ENCODE measurements around the gene IGFBP5. TPM values are rescaled to one million over a fixed set of nuclear protein-coding genes. Genes with fewer than 3 reads are reported as not detected.

Gene IGFBP5
- total RNA-seq, 4 donors from 2014 or later = 99.5 to 550 (median 279) TPM

GRCh38 chr2:216652566-216652965 lies 42.8 kb downstream of the IGFBP5 start:
- DNase-seq (no peak), ATAC-seq (no peak)
- Histone ChIP-seq H3K9me3 (no peaks in the 10 kb centered on the region), H3K4me3 (no peak overlapping the region), H3K4me1 (no peaks in the 10 kb centered on the region), H3K27me3 (no peaks in the 10 kb centered on the region), H3K36me3 (no peaks in the 10 kb centered on the region), H3K27ac (no peak overlapping the region)
- in situ Hi-C loops (cut with MboI; ENCODE audit: low sequenced_read_pairs in 4 of 4) (loop anchor here (25.0 kb wide), 1 partner anchor 615 kb away; no protein-coding TSS in a partner anchor), intact Hi-C loops (cut with DNase I; ENCODE audit: low total_unique reads) (no loop called here)
- TF ChIP-seq CTCF (IDR thresholded peaks at IDR 0.05 in 4 of 5, conservative IDR thresholded peaks at IDR 0.05 in 1 of 5) (no peak), POLR2A (IDR thresholded peaks at IDR 0.05) (no peak)

- no peak for ATAC-seq
- in situ Hi-C loops (cut with MboI; ENCODE audit: low sequenced_read_pairs in 4 of 4) (loop anchor here (25.0 kb wide), 1 partner anchor 614 kb away; no protein-coding TSS in a partner anchor), intact Hi-C loops (cut with DNase I; ENCODE audit: low total_unique reads) (no loop called here)
- TF ChIP-seq CTCF (IDR thresholded peaks at IDR 0.05 in 4 of 5, conservative IDR thresholded peaks at IDR 0.05 in 1 of 5) (no peak), POLR2A (IDR thresholded peaks at IDR 0.05) (no peak)
- Histone ChIP-seq H3K9me3 (no peaks in the 10 kb centered on the region), H3K27ac (no peak overlapping the region), H3K4me3 (no peak overlapping the region), H3K4me1 (no peaks in the 10 kb centered on the region), H3K27me3 (no peaks in the 10 kb centered on the region), H3K36me3 (no peaks in the 10 kb centered on the region)
- DNase-seq = no peak
Observed at GRCh38 chr2:216651351-216651881, 43.9 kb downstream of the IGFBP5 start.

GRCh38 chr2:216650626-216651257 lies 44.6 kb downstream of the IGFBP5 start:
- TF ChIP-seq CTCF (IDR thresholded peaks at IDR 0.05 in 4 of 5, conservative IDR thresholded peaks at IDR 0.05 in 1 of 5) = no peak
- no peak for TF ChIP-seq POLR2A (IDR thresholded peaks at IDR 0.05)
- ATAC-seq = no peak
- Histone ChIP-seq H3K4me3 (no peak overlapping the region), H3K27me3 (no peaks in the 10 kb centered on the region), H3K9me3 (no peaks in the 10 kb centered on the region), H3K27ac (no peak overlapping the region), H3K36me3 (no peaks in the 10 kb centered on the region), H3K4me1 (no peaks in the 10 kb centered on the region)
- in situ Hi-C loops (cut with MboI; ENCODE audit: low sequenced_read_pairs in 4 of 4) = loop anchor here (25.0 kb wide), 1 partner anchor 613 kb away; no protein-coding TSS in a partner anchor
- intact Hi-C loops (cut with DNase I; ENCODE audit: low total_unique reads) = no loop called here
- DNase-seq = no peak

GRCh38 chr2:216649574-216649973 lies 45.8 kb downstream of the IGFBP5 start:
- intact Hi-C loops (cut with DNase I; ENCODE audit: low total_unique reads) (no loop called here), in situ Hi-C loops (cut with MboI; ENCODE audit: low sequenced_read_pairs in 4 of 4) (no loop called here)
- Histone ChIP-seq H3K4me1 (no peaks in the 10 kb centered on the region), H3K27me3 (no peaks in the 10 kb centered on the region), H3K9me3 (no peaks in the 10 kb centered on the region), H3K36me3 (no peaks in the 10 kb centered on the region), H3K4me3 (no peak overlapping the region), H3K27ac (no peak overlapping the region)
- TF ChIP-seq POLR2A (IDR thresholded peaks at IDR 0.05) (no peak), CTCF (IDR thresholded peaks at IDR 0.05 in 4 of 5, conservative IDR thresholded peaks at IDR 0.05 in 1 of 5) (no peak)
- DNase-seq = no peak
- ATAC-seq = no peak
